MM.1S (cell line): Measurements from ENCODE around the gene CD101.

Experiments used
- DNase-seq: peaks from one replicate; pipeline ENCODE4 v3.0.0-alpha.2; 2015
- H2AFZ ChIP-seq: fragments of 300-600 bp; sonication (generic); 2 replicates; pipeline ENCODE4 v1.6.0; 2016; ENCODE audit warnings: antibody characterized with exemption, low read length
- H3F3A ChIP-seq: fragments of 300-600 bp; sonication (generic); 2 replicates; pipeline ENCODE4 v1.6.1; 2016; ENCODE audit warnings: mild to moderate bottlenecking, antibody characterized with exemption, low read length, moderate library complexity, mixed read lengths; ENCODE audit not compliant: insufficient read depth
- H3K27ac ChIP-seq: fragments of 300-600 bp; sonication (generic); 2 replicates; pipeline ENCODE4 v1.5.1; 2016; ENCODE audit warnings: mild to moderate bottlenecking, low read length
- H3K27me3 ChIP-seq: fragments of 300-600 bp; sonication (generic); replicated peaks from 2 replicates; pipeline ENCODE4 v1.6.0; 2016; ENCODE audit warnings: low read length; ENCODE audit not compliant: insufficient read depth
- H3K36me3 ChIP-seq: fragments of 300-600 bp; sonication (generic); replicated peaks from 2 replicates; pipeline ENCODE4 v1.6.1; 2016; ENCODE audit warnings: mild to moderate bottlenecking, low read length, mixed read lengths; ENCODE audit not compliant: insufficient read depth
- H3K4me1 ChIP-seq: fragments of 300-600 bp; sonication (generic); 2 replicates; pipeline ENCODE4 v1.6.1; 2016; ENCODE audit warnings: low read length, mixed read lengths
- H3K4me2 ChIP-seq: fragments of 300-600 bp; sonication (generic); 2 replicates; pipeline ENCODE4 v1.6.0; 2016; ENCODE audit warnings: low read depth, low read length
- H3K4me3 ChIP-seq: fragments of 300-600 bp; sonication (generic); 2 replicates; pipeline ENCODE4 v1.5.1; 2016; ENCODE audit warnings: low read length, mixed read lengths
- H3K79me2 ChIP-seq: fragments of 300-600 bp; sonication (generic); 2 replicates; pipeline ENCODE4 v1.6.1; 2016; ENCODE audit warnings: mixed run types, low read length, mixed read lengths
- H3K9ac ChIP-seq: fragments of 300-600 bp; sonication (generic); 2 replicates; pipeline ENCODE4 v1.6.1; 2016; ENCODE audit warnings: low read length, mixed read lengths
- H3K9me2 ChIP-seq: fragments of 300-600 bp; sonication (generic); replicated peaks from 2 replicates; pipeline ENCODE4 v1.6.1; 2016; ENCODE audit warnings: mild to moderate bottlenecking, low read length, mixed read lengths; ENCODE audit not compliant: insufficient read depth
- H3K9me3 ChIP-seq: fragments of 300-600 bp; sonication (generic); replicated peaks from 2 replicates; pipeline ENCODE4 v1.6.1; 2016; ENCODE audit warnings: mild to moderate bottlenecking, low read length, mixed read lengths; ENCODE audit not compliant: insufficient read depth
- H4K20me1 ChIP-seq: fragments of 300-600 bp; sonication (generic); 2 replicates; pipeline ENCODE4 v1.6.1; 2016; ENCODE audit warnings: mild to moderate bottlenecking, low read length, moderate library complexity, mixed read lengths; ENCODE audit not compliant: insufficient read depth
- CTCF ChIP-seq: fragments of 300-600 bp; sonication (generic); IDR thresholded peaks from 2 replicates; pipeline ENCODE4 v1.5.1; 2016; ENCODE audit warnings: antibody characterized with exemption, low read length, mixed read lengths
- EZH2 ChIP-seq: fragments of 300-600 bp; sonication (generic); optimal IDR thresholded peaks from 2 replicates; pipeline ENCODE3; 2017; ENCODE audit warnings: low read depth, mild to moderate bottlenecking, antibody characterized with exemption, low read length, mixed read lengths
- EZH2phosphoT487 ChIP-seq: fragments of 300-600 bp; sonication (generic); IDR thresholded peaks from 2 replicates; pipeline ENCODE4 v1.6.1; 2018; ENCODE audit warnings: antibody characterized with exemption, low read length

CD101 gene

GRCh38 chr1:116983678-116984077, 17.9 kb upstream of the CD101 start:
- Histone ChIP-seq H2AFZ (no peak overlapping the region), H3K9ac (no peak overlapping the region), H3K79me2 (no peaks in the 10 kb centered on the region), H3K4me1 (no peaks in the 10 kb centered on the region), H3K4me2 (no peak overlapping the region), H3K9me3 (no peaks in the 10 kb centered on the region), H3F3A (no peaks in the 10 kb centered on the region), H4K20me1 (no peaks in the 10 kb centered on the region), H3K27me3 (no peaks in the 10 kb centered on the region), H3K9me2 (no peaks in the 10 kb centered on the region), H3K4me3 (no peak overlapping the region), H3K27ac (no peak overlapping the region), H3K36me3 (no peaks in the 10 kb centered on the region)
- TF ChIP-seq EZH2 (no peak), EZH2phosphoT487 (no peak), CTCF (no peak)
- no peak for DNase-seq

GRCh38 chr1:116984406-116985160, 17.0 kb upstream of the CD101 start:
- no peaks in the 10 kb centered on the region for H3F3A ChIP-seq
- H3K9me2 ChIP-seq: no peaks in the 10 kb centered on the region
- H2AFZ ChIP-seq: no peak overlapping the region
- H3K36me3 ChIP-seq: no peaks in the 10 kb centered on the region
- no peaks in the 10 kb centered on the region for H3K27me3 ChIP-seq
- no peaks in the 10 kb centered on the region for H3K9me3 ChIP-seq
- H3K27ac ChIP-seq: no peak overlapping the region
- DNase-seq: no peak
- H3K4me1 ChIP-seq: no peaks in the 10 kb centered on the region
- H3K4me3 ChIP-seq: no peak overlapping the region
- H3K9ac ChIP-seq: no peak overlapping the region
- no peak for TF ChIP-seq CTCF
- TF ChIP-seq EZH2: no peak
- no peak for TF ChIP-seq EZH2phosphoT487
- no peaks in the 10 kb centered on the region for H3K79me2 ChIP-seq
- no peak overlapping the region for H3K4me2 ChIP-seq
- H4K20me1 ChIP-seq: no peaks in the 10 kb centered on the region

GRCh38 chr1:116986421-116987255, 14.9 kb upstream of the CD101 start:
- H3K4me1 ChIP-seq: no peaks in the 10 kb centered on the region
- no peak for DNase-seq
- no peaks in the 10 kb centered on the region for H3K79me2 ChIP-seq
- no peak overlapping the region for H2AFZ ChIP-seq
- H3K36me3 ChIP-seq: no peaks in the 10 kb centered on the region
- TF ChIP-seq EZH2phosphoT487 (no peak), CTCF (no peak), EZH2 (no peak)
- H3K9me3 ChIP-seq: no peaks in the 10 kb centered on the region
- H3K9ac ChIP-seq: no peak overlapping the region
- H4K20me1 ChIP-seq: no peaks in the 10 kb centered on the region
- no peaks in the 10 kb centered on the region for H3K9me2 ChIP-seq
- no peak overlapping the region for H3K4me3 ChIP-seq
- H3K4me2 ChIP-seq: no peak overlapping the region
- H3F3A ChIP-seq: no peaks in the 10 kb centered on the region
- H3K27ac ChIP-seq: no peak overlapping the region
- no peaks in the 10 kb centered on the region for H3K27me3 ChIP-seq
